Stimulated activated CD4-positive, alpha-beta T cell treated with anti-CD3 and anti-CD28 coated beads, Interleukin-12 subunit alpha, Interleukin-12 subunit beta, amount 100 ng/mL, for 48 hours (primary cell): Measurements from ENCODE around the gene FOXF1.
A peak's percentile ranks its signal among the peaks of the same experiment; 100 is the strongest.

ENCODE experiments used
- DNase-seq, 3 donors: peaks; one replicate each; pipeline ENCODE4 v3.0.0-alpha.2; 2020; ENCODE audit warnings: low read depth in 2 of 3, low spot score in 1 of 3

Gene FOXF1

GRCh38 chr16:86515777-86516622 lies 5.7 kb downstream of the FOXF1 start:
- no peak for DNase-seq

- DNase-seq, result no peak
Measured at GRCh38 chr16:86516623-86517003, 6.3 kb downstream of the FOXF1 start.

GRCh38 chr16:86517033-86517432 lies 6.7 kb downstream of the FOXF1 start:
- DNase-seq, result no peak

GRCh38 chr16:86517652-86518258 lies 7.4 kb downstream of the FOXF1 start:
- DNase-seq, result no peak

- no peak for DNase-seq
Measured at GRCh38 chr16:86519007-86519648, 8.8 kb downstream of the FOXF1 start.

GRCh38 chr16:86519649-86520316 lies 9.5 kb downstream of the FOXF1 start:
- peak in 2 of 3 donors; percentile 27 to 38 for DNase-seq

GRCh38 chr16:86520317-86521210 lies 10.2 kb downstream of the FOXF1 start:
- DNase-seq, result no peak

GRCh38 chr16:86521236-86522197 lies 11.2 kb downstream of the FOXF1 start:
- no peak for DNase-seq

GRCh38 chr16:86522634-86523033 lies 12.3 kb downstream of the FOXF1 start:
- DNase-seq, result no peak

- no peak for DNase-seq
Measured at GRCh38 chr16:86523166-86523740, 12.9 kb downstream of the FOXF1 start.

- DNase-seq, result no peak
Measured at GRCh38 chr16:86524029-86524428, 13.7 kb downstream of the FOXF1 start.

- no peak for DNase-seq
Measured at GRCh38 chr16:86525696-86526095, 15.4 kb downstream of the FOXF1 start.

GRCh38 chr16:86527366-86527765 lies 17.0 kb downstream of the FOXF1 start:
- DNase-seq, result no peak

- DNase-seq, result no peak
Measured at GRCh38 chr16:86528061-86528929, 18.0 kb downstream of the FOXF1 start.

GRCh38 chr16:86529160-86529559 lies 18.8 kb downstream of the FOXF1 start:
- no peak for DNase-seq

- no peak for DNase-seq
Measured at GRCh38 chr16:86530251-86531190, 20.2 kb downstream of the FOXF1 start.

GRCh38 chr16:86531191-86531545 lies 20.8 kb downstream of the FOXF1 start:
- DNase-seq, result no peak
